Cerebellar cortex (tissue), 1 donor: ENCODE data around the gene NOL9.
"Not testable (repeated sequence)": the region's sequence is repeated elsewhere in the genome, so short reads cannot be mapped to it uniquely, and the experiment has no call there.

ENCODE experiments used
- DNase-seq: peaks from one replicate; pipeline ENCODE4 v3.0.0-alpha.2; 2015; ENCODE audit warnings: low spot score

NOL9 gene

GRCh38 chr1:6554031-6554906, at the start of gene NOL9:
NOL9 (minus strand) TSS chr1:6554513; CDS start chr1:6554502, 11 bp downstream.
- DNase-seq = peak; percentile 90

- peak; percentile 77 for DNase-seq
These were observed 49.1 kb upstream of the NOL9 start for GRCh38 chr1:6603238-6603914.

GRCh38 chr1:6602669-6603237, 48.4 kb upstream of the NOL9 start, which contains the start of gene KLHL21:
KLHL21 (minus strand) TSS chr1:6602869; CDS start chr1:6602817, 52 bp downstream.
- peak; percentile 72 for DNase-seq

DNA sequence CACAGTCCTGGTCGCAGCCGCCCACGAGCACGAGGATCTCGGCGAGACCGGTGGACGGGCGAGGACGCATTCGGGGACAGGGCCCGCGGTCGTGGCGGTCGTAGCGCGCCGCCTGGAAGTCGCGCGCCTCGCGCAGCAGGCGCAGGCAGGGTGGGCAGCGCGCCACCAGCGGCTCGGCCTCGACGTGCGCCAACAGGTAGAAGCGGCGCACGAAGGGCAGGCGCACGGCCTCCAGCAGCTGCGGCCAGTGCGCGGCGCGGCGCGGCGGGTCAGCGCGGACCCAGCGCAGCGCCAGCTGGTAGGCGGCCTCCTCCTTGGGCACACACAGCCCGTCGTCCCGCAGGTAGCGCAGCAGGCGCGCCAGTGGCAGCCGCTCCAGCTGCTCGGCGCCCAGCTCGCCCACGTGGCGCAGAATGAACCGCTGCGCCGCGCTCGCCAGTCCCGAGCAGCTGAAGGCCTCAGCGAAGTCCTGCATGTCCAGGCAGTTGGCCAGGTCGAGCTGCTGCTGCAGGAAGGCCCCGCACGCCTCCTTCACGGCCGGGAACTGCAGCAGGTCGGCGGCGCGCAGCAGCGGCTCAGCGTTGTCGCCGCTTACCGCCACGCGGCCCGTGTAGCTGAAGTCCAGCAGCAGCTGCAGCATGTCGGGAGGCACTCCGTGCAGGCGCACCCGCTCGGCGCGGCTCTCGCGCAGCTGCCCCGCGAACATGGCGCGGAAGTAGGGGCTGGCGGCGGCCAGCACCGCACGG, 47.8 kb upstream of the NOL9 start:
- DNase-seq = no peak

GRCh38 chr1:6601049-6601922, 47.0 kb upstream of the NOL9 start:
- DNase-seq = peak; percentile 74

GRCh38 chr1:6600410-6601048, 46.2 kb upstream of the NOL9 start:
- DNase-seq = no peak

DNA sequence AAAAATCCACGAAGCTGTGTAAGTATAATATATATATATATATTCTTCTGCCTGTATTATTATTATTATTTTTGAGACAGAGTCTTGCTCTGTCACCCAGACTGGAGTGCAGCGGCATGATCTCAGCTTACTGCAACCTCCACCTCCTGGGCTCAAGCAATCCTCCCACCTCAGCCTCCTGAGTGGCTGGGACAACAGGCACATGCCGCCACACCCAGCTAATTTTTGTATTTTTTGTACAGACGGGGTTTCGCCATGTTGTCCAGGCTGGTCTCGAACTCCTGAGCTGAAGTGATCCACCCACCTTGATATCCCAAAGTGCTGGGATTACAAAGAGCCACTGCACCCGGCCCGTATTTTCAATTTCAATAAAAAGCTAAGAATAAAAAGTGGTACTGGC, 45.7 kb upstream of the NOL9 start:
- not testable (repeated sequence) for DNase-seq

- no peak for DNase-seq
These were observed 45.0 kb upstream of the NOL9 start for GRCh38 chr1:6599141-6599975.

DNA sequence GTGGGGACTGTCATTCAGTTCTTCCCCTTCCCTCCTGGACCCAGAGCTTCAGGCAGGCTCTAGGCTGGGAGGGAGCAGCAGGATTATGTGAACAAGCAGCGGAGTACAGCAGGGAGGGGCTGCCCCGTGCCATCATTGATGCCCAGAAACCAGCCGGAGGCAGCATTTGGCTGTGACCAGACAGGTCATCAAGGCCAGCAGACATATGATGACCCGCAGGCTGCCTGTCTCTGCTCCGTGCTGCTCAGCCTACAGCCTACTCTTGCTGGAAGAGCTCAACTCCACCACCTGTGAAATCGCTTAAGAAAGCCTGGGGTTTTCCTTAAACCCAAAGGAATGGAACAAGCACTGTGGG, 43.4 kb upstream of the NOL9 start:
- no peak for DNase-seq

DNA sequence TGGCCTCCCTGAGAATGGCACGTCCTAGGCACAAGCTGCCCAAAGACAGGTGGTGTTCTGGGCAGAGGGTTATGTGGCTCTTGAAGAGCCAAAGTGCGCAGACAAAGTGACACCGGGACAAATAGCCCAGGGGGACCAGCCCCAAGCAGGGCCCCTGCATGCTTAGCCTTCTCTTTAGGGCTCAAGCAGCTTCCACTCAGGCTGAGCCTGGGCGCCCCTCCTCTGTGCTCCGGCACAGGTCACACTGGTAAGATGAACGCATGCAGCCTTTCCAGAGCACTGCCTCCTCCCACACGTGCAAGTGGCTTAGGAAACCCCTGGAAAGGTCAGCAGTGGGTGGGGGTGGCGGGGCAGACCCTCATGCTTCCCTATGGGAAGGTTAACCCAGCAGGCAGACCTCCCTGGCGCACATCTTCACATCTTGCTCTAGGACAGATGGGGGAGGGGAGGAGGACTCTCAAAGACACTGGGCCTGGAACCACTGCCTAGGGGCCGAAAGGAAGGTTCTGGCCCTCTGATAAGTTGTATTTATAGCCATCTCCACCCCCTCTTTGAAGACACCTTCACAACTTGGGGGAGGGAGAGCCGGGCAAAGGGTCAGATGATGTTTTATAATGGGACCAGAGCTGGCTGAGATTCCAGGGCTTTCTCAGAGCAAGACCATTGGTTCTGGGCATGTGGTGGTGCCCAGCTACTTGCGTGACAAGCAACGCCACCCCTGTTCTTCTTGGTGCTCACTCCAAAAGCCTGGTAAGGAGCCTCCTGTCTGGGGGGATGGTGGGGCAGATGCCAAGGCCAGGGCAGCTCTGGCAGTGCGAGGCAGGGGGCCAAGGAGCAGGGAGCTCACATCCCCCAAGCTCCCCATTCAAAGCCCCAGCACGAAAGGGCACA, 42.8 kb upstream of the NOL9 start:
- DNase-seq = no peak

DNA sequence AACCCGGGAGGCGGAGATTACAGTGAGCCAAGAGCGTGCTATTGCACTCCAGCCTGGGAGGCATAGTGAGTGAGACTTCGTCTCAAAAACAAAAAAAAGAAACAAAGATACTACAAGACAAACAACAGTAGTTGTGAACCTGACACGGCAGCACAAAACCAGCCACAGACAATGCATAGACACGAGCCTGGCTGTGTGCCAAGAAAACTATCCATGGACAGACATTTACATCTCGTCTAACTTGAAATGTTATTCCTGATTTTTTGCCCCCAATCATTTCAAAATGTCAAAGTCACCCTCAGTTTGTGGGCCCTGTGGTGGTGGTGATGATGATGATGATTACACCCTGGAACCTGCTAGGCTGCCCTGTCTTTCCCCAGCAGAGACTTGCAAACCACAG, 42.0 kb upstream of the NOL9 start:
- no peak for DNase-seq

GRCh38 chr1:6594977-6595740, 40.8 kb upstream of the NOL9 start:
- DNase-seq = no peak

DNA sequence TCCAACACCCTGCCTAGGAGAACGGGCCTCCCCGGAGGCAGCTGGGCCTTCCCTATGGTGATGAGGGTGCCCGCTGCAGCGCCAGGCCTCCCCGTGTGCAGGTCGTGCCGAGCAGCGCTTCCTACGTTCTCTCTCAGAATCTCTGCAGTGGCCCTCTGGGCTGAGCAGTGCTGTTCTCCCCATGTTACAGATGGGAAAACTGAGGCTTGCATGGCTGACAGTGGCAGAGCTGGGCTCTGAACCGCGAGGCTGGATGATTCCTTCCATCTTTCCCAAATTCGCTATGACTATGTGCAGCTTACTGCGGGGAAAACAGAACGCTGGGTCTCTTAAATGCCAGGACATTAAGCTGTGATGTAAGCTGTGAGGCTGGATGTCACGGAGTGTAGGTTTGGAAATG, 39.5 kb upstream of the NOL9 start:
- DNase-seq = no peak

GRCh38 chr1:6592865-6593593, 38.7 kb upstream of the NOL9 start:
- DNase-seq = no peak

DNA sequence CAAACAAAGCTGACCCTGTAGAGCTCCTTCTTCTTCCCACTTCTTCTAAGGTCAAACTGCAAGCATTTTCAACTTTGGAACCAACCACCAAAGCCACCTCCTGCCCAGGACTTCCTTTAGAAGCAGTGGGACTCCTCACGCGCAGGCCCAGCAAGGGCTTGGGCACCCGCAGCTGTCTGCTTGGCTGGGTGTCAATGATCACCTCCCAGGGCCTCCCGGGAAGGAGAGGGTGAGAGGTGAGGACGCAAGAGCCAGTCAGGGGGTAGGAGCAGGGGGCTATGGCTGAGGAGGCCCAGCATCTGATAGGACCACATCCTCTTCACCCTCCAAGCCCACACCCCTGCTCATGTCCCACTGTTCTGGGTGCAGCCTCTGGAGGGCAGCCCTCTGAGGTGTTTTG, 38.1 kb upstream of the NOL9 start:
- DNase-seq = no peak

GRCh38 chr1:6591644-6592043, 37.3 kb upstream of the NOL9 start:
- DNase-seq = no peak

GRCh38 chr1:6591222-6591621, 36.9 kb upstream of the NOL9 start:
- DNase-seq = no peak
